Chondrocyte (in vitro differentiated cells): ENCODE results near the gene IFT22. TPM values are rescaled to one million over a fixed set of nuclear protein-coding genes. Genes with fewer than 3 reads are reported as not detected.
"Not testable (repeated sequence)": the region's sequence is repeated elsewhere in the genome, so short reads cannot be mapped to it uniquely, and the experiment has no call there.

Experiments
- DNase-seq: peaks from one replicate; pipeline ENCODE4 v3.0.0; 2021; ENCODE audit warnings: mixed read lengths, low spot score
- H3K27ac Mint-ChIP-seq: one replicate; pipeline ENCODE4 v1.8.0; 2021; ENCODE audit warnings: mild to moderate bottlenecking, moderate library complexity, mixed read lengths; ENCODE audit not compliant: unreplicated experiment
- H3K27me3 Mint-ChIP-seq: 2 replicates; pipeline ENCODE4 v1.8.0; 2021; ENCODE audit warnings: low read depth, mixed read lengths
- H3K36me3 Mint-ChIP-seq: 2 replicates; pipeline ENCODE4 v1.8.0; 2021; ENCODE audit warnings: low read depth, mixed read lengths
- H3K4me1 Mint-ChIP-seq: 2 replicates; pipeline ENCODE4 v1.8.0; 2021; ENCODE audit warnings: low read depth, mild to moderate bottlenecking, mixed read lengths
- H3K4me3 Mint-ChIP-seq: one replicate; pipeline ENCODE4 v1.8.0; 2021; ENCODE audit warnings: mild to moderate bottlenecking, moderate library complexity, mixed read lengths; ENCODE audit not compliant: unreplicated experiment
- H3K9me3 Mint-ChIP-seq: 2 replicates; pipeline ENCODE4 v1.8.0; 2021; ENCODE audit warnings: low read depth, mixed read lengths
- total RNA-seq: library from RNA; stranded (reverse); gene quantifications from 3 replicates; pipeline ENCODE4 v1.2.1, GENCODE V29; 2021
- TF ChIP-seq, protein P1 (sequence below): fragments of 200-600 bp; sonication (generic); IDR thresholded peaks from 2 replicates; pipeline ENCODE4 v1.5.0; 2021; ENCODE audit warnings: antibody characterized with exemption, mild to moderate bottlenecking, moderate library complexity

The IFT22 gene
- total RNA-seq, 1 donor from 2014 or later = 24.3 TPM

- DNase-seq = no peak
- Mint-ChIP-seq H3K4me3 (peak overlapping the region; percentile 60), H3K36me3 (peaks cover 4% of the 10 kb centered on the region)
Measured at GRCh38 chr7:101363734-101364374, 42.2 kb upstream of the IFT22 start.

DNA sequence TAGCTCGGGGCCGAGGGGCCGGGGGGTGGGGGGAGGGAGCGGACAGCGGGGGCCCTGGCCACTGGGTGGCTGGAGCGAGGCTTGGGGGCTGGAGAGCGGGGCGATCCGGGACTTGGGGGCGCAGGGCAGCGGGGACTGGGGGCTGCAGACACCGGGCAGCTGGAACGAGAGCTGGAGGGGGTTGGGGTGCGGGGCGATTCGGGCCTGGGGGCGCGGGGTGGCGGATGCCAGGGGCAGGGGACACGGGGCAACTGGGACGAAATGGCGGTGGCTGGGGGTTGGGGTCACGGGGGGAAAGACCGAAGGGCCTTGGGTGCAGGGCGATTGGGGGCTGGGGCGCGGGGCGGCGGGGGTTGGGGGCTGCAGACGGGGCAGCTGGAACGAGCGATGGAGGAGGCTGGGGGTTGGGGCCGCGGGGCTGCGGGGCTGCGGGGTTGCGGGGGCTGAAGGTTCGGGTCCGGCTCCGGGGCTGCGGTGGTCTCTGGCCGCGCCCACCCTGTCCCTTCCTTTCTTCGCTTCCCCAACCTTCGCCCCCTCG lies 41.7 kb upstream of the IFT22 start:
- peak overlapping the region; percentile 68 for H3K4me3 Mint-ChIP-seq
- H3K36me3 Mint-ChIP-seq = peaks cover 4% of the 10 kb centered on the region

More at GRCh38 chr7:101363734-101364374, 42.2 kb upstream of the IFT22 start:
- H3K9me3 Mint-ChIP-seq = peaks cover 5% of the 10 kb centered on the region
- peaks cover 48% of the 10 kb centered on the region for H3K4me1 Mint-ChIP-seq
- no peaks in the 10 kb centered on the region for H3K27me3 Mint-ChIP-seq
- H3K27ac Mint-ChIP-seq = no peak overlapping the region
- TF ChIP-seq, protein P1, sequence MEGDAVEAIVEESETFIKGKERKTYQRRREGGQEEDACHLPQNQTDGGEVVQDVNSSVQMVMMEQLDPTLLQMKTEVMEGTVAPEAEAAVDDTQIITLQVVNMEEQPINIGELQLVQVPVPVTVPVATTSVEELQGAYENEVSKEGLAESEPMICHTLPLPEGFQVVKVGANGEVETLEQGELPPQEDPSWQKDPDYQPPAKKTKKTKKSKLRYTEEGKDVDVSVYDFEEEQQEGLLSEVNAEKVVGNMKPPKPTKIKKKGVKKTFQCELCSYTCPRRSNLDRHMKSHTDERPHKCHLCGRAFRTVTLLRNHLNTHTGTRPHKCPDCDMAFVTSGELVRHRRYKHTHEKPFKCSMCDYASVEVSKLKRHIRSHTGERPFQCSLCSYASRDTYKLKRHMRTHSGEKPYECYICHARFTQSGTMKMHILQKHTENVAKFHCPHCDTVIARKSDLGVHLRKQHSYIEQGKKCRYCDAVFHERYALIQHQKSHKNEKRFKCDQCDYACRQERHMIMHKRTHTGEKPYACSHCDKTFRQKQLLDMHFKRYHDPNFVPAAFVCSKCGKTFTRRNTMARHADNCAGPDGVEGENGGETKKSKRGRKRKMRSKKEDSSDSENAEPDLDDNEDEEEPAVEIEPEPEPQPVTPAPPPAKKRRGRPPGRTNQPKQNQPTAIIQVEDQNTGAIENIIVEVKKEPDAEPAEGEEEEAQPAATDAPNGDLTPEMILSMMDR = peak; percentile 99

DNA sequence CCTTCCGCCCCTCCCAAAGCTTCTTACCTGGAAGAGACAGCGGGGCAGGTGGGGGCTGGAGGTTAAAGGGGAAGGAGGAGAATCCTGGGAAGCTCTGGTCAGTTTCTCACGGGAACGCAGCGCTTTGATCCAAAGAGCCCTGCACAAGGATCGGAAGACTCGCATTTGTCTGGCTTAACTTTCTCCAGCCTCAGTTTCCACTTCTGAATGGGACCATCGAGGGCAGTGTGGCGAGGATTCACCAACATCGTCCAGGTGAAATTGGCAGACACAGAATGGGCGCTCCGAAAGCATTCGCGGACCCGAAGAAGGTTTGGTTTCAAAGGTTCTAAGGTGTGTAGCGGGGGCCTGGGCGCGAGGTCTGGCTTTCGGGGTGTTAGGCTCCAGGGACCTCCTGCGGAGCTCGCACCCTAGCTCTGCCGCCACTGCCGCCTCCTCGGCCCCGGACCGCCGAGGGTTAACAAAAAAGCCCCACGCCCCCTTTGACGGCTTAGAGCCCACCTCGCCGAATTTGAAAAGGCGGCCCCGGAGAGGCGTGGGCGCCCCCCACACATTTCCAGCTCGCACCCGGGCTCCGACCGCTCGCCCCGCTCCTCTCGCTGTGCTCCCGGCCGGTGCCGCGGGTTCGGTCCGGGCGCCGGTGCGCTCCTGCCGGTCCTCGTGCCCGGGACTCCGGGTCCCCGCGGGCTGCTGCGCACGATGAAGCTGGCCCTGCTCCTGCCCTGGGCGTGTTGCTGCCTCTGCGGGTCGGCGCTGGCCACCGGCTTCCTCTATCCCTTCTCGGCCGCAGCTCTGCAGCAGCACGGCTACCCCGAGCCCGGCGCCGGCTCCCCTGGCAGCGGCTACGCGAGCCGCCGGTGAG lies 41.0 kb upstream of the IFT22 start, which contains the start of gene COL26A1:
TSS of gene COL26A1 (plus strand) at position 542 of the 862 bp plus-strand sequence. CDS start at position 700, 158 bp downstream.
- DNase-seq = peak; percentile 94
- Mint-ChIP-seq H3K36me3 (no peaks in the 10 kb centered on the region), H3K4me1 (peaks cover 36% of the 10 kb centered on the region), H3K27me3 (no peaks in the 10 kb centered on the region), H3K9me3 (no peaks in the 10 kb centered on the region), H3K27ac (no peak within 1 kb of the TSS), H3K4me3 (peak within 1 kb of the TSS; percentile 68)
- TF ChIP-seq, protein P1 = no peak

More for the DNA sequence above, 41.7 kb upstream of the IFT22 start:
- Mint-ChIP-seq H3K9me3 (peaks cover 5% of the 10 kb centered on the region), H3K4me1 (peaks cover 42% of the 10 kb centered on the region), H3K27ac (no peak overlapping the region), H3K27me3 (no peaks in the 10 kb centered on the region)
- TF ChIP-seq, protein P1 = no peak
- no peak for DNase-seq

DNA sequence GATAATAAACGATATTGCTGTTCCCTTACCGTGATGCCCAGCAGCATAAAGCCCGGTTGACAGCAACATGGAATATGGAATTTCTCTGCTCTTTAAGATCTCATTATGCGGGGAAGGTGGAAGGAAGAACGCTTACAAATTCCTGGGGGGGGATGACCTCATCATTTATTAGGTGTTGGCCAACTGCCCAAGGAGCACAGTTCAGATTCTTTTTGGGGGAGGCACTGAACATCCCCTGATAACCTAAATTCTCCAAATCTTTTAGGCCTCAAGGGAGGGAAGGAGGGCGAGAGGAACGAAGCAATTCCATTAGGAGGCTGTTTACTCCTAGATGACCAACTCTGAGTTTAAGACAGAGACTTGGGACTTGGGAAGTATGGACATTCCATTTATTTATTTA lies 35.8 kb upstream of the IFT22 start:
- no peaks in the 10 kb centered on the region for H3K36me3 Mint-ChIP-seq
- TF ChIP-seq, protein P1 = no peak
- no peak overlapping the region for H3K4me3 Mint-ChIP-seq
- no peak overlapping the region for H3K27ac Mint-ChIP-seq
- DNase-seq = no peak
- no peaks in the 10 kb centered on the region for H3K27me3 Mint-ChIP-seq
- peaks cover 15% of the 10 kb centered on the region for H3K4me1 Mint-ChIP-seq
- H3K9me3 Mint-ChIP-seq = no peaks in the 10 kb centered on the region

- Mint-ChIP-seq H3K36me3 (no peaks in the 10 kb centered on the region), H3K27ac (no peak overlapping the region)
Measured at GRCh38 chr7:101352920-101353308, 31.3 kb upstream of the IFT22 start.

DNA sequence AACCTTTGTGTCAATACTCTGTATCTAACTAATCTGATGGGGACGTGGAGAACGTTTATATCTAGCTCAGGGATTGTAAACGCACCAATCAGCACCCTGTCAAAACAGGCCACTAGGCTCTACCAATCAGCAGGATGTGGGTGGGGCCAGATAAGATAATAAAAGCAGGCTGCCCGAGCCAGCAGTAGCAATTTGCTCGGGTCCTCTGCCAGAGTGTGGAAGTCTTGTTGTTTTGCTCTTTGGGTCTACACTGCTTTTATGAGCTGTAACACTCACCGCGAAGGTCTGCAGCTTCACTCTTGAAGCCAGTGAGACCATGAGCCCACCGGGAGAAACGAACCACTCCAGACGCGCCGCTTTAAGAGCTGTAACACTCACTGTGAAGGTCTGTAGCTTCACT lies 27.7 kb upstream of the IFT22 start:
- not testable (repeated sequence) for H3K27me3 Mint-ChIP-seq, H3K4me1 Mint-ChIP-seq, DNase-seq, H3K27ac Mint-ChIP-seq, H3K9me3 Mint-ChIP-seq, H3K4me3 Mint-ChIP-seq, H3K36me3 Mint-ChIP-seq

More at GRCh38 chr7:101352920-101353308, 31.3 kb upstream of the IFT22 start:
- Mint-ChIP-seq H3K9me3 (no peaks in the 10 kb centered on the region), H3K27me3 (no peaks in the 10 kb centered on the region), H3K4me1 (peaks cover 6% of the 10 kb centered on the region), H3K4me3 (no peak overlapping the region)
- no peak for DNase-seq
- TF ChIP-seq, protein P1 = no peak

- not testable (repeated sequence) for H3K4me1 Mint-ChIP-seq, H3K36me3 Mint-ChIP-seq, H3K4me3 Mint-ChIP-seq, H3K9me3 Mint-ChIP-seq, DNase-seq, H3K27ac Mint-ChIP-seq, H3K27me3 Mint-ChIP-seq
Measured at GRCh38 chr7:101348456-101349067, 26.9 kb upstream of the IFT22 start.
